B cell (primary cell): ENCODE measurements around the gene CERS2. TPM values are rescaled to one million over a fixed set of nuclear protein-coding genes. Genes with fewer than 3 reads are reported as not detected.

Experiments used
- ATAC-seq: fragments of 200-7000 bp; cut with Tn5 transposase; one replicate; pipeline ENCODE4 v1.10.0; 2021; ENCODE audit warnings: low read depth, mild to moderate bottlenecking, moderate number of reproducible peaks, moderate library complexity
- CTCF ChIA-PET: fragments of 350-600 bp; sonication (Branson Sonifier 250); formaldehyde crosslinking; loops from one replicate; lab custom pipeline; 2021; ENCODE audit warnings: antibody characterized with exemption, inconsistent platforms; lab: Charles Lee
- POLR2A ChIA-PET: fragments of 350-600 bp; sonication (Branson Sonifier 250); formaldehyde crosslinking; loops from one replicate; lab custom pipeline; 2021; ENCODE audit warnings: antibody characterized with exemption; lab: Charles Lee
- DNase-seq: peaks from one replicate; pipeline ENCODE4 v3.0.0; 2013
- H2AFZ ChIP-seq: 2 replicates; pipeline ENCODE4 v1.6.1; 2012; ENCODE audit warnings: mild to moderate bottlenecking, low read depth, low read length; ENCODE audit not compliant: insufficient read depth, poor library complexity, severe bottlenecking
- H3K27ac ChIP-seq, 2 donors: 1 replicate in 1 of 2; 2 replicates in 1 of 2; pipeline ENCODE4 v1.5.1; 2012 to 2013; ENCODE audit warnings: low read length in 2 of 2, mild to moderate bottlenecking in 2 of 2, moderate library complexity in 1 of 2
- H3K27me3 ChIP-seq, 4 experiments: fragments of 200-600 bp in 1 of 4; sonication (generic) in 1 of 4; replicated peaks in 1 of 4; 1 replicate in 2 of 4; 2 replicates in 2 of 4; pipeline versions ENCODE4 v1.6.1 to v1.7.0; 2013 to 2016; ENCODE audit warnings: low read length in 3 of 4, mild to moderate bottlenecking in 2 of 4, mixed read lengths in 1 of 4, moderate library complexity in 1 of 4; ENCODE audit not compliant: insufficient read depth in 4 of 4, control insufficient read depth in 3 of 4; ENCODE audit errors: control extremely low read depth in 1 of 4
- H3K36me3 ChIP-seq, 2 experiments: replicated peaks in 1 of 2; 1 replicate in 1 of 2; 2 replicates in 1 of 2; pipeline versions ENCODE4 v1.6.1 to v1.7.1; 2013; ENCODE audit warnings: low read length in 1 of 2; ENCODE audit not compliant: insufficient read depth in 2 of 2, control insufficient read depth in 1 of 2; ENCODE audit errors: control extremely low read depth in 1 of 2, extremely low read depth in 1 of 2
- H3K4me1 ChIP-seq, 2 donors: fragments of 200-600 bp in 1 of 2; sonication (generic) in 1 of 2; 1 replicate in 1 of 2; 2 replicates in 1 of 2; pipeline versions ENCODE4 v1.5.1 to v1.6.1; 2013 to 2017; ENCODE audit warnings: low read length in 2 of 2; ENCODE audit not compliant: control insufficient read depth in 2 of 2, insufficient read depth in 2 of 2
- H3K4me2 ChIP-seq: replicated peaks from 2 replicates; pipeline ENCODE3; 2012; ENCODE audit warnings: mild to moderate bottlenecking, low read depth, low read length; ENCODE audit not compliant: poor library complexity, severe bottlenecking
- H3K4me3 ChIP-seq, 5 experiments: fragments of 200-600 bp in 1 of 5; sonication (generic) in 1 of 5; 1 replicate in 3 of 5; 2 replicates in 2 of 5; pipeline versions ENCODE4 v1.5.1 to v1.7.0; 2011 to 2016; ENCODE audit warnings: low read length in 4 of 5, mild to moderate bottlenecking in 4 of 5, low read depth in 2 of 5, control low read depth in 1 of 5, moderate library complexity in 1 of 5; ENCODE audit not compliant: insufficient read depth in 1 of 5; ENCODE audit errors: control extremely low read depth in 1 of 5, extremely low read depth in 1 of 5
- H3K79me2 ChIP-seq: fragments of 200-600 bp; sonication (generic); one replicate; pipeline ENCODE4 v1.6.0; 2016; ENCODE audit warnings: low read length; ENCODE audit not compliant: control insufficient read depth, insufficient read depth
- H3K9ac ChIP-seq: fragments of 200-600 bp; sonication (generic); 2 replicates; pipeline ENCODE4 v1.6.1; 2017; ENCODE audit warnings: mild to moderate bottlenecking, low read length, moderate library complexity
- H3K9me3 ChIP-seq, 3 donors: one replicate each; pipeline versions ENCODE4 v1.6.1 to v1.7.1; 2013; ENCODE audit warnings: low read length in 2 of 3; ENCODE audit not compliant: control insufficient read depth in 2 of 3, insufficient read depth in 1 of 3; ENCODE audit errors: control extremely low read depth in 1 of 3
- H4K20me1 ChIP-seq: 2 replicates; pipeline ENCODE4 v1.6.0; 2012; ENCODE audit warnings: mild to moderate bottlenecking, low read length; ENCODE audit not compliant: insufficient read depth, control insufficient read depth, poor library complexity, severe bottlenecking
- H3K27ac Mint-ChIP-seq: one replicate; pipeline ENCODE4 v1.8.0; 2021; ENCODE audit warnings: mixed read lengths
- H3K27me3 Mint-ChIP-seq: one replicate; pipeline ENCODE4 v1.8.0; 2021; ENCODE audit warnings: mixed read lengths
- H3K4me1 Mint-ChIP-seq: one replicate; pipeline ENCODE4 v1.8.0; 2021; ENCODE audit warnings: mixed read lengths
- H3K4me3 Mint-ChIP-seq: one replicate; pipeline ENCODE4 v1.8.0; 2021; ENCODE audit warnings: mixed read lengths
- H3K9me3 Mint-ChIP-seq: one replicate; pipeline ENCODE4 v1.8.0; 2022; ENCODE audit warnings: mixed read lengths; ENCODE audit not compliant: insufficient read depth
- CTCF ChIP-seq: fragments of 200-600 bp; IDR thresholded peaks from one replicate; pipeline ENCODE4 v1.8.0; 2022; ENCODE audit warnings: antibody characterized with exemption, mild to moderate bottlenecking
- EZH2 ChIP-seq: IDR thresholded peaks from 2 replicates; pipeline ENCODE4 v1.6.1; 2012; ENCODE audit warnings: borderline replicate concordance, low read depth, mild to moderate bottlenecking, moderate library complexity, low read length; ENCODE audit not compliant: insufficient read depth, poor library complexity, severe bottlenecking
- WGBS: methylation state at CpG from one replicate; pipeline ENCODE4 v1.1.5; 2013; ENCODE audit warnings: missing lambda C conversion rate; ENCODE audit not compliant: insufficient coverage; 5-methylcytosine and 5-hydroxymethylcytosine counted together
- intact Hi-C: fragments of 100-400 bp; cut with micrococcal nuclease; formaldehyde crosslinking; loops from one replicate; pipeline ENCODE4 v1.10.0; 2022
- polyA plus RNA-seq: library from polyadenylated mRNA; depleted of rRNA; stranded (reverse); fragments of >200 nt; gene quantifications from 2 replicates; pipeline ENCODE4 v1.2.3, GENCODE V29; 2012
- total RNA-seq, 2 donors: library from RNA; stranded (reverse); fragments of 120-200 nt in 1 of 2; gene quantifications; 1 replicate in 1 of 2; 2 replicates in 1 of 2; pipeline versions ENCODE4 v1.2.3 to v1.2.4, GENCODE V29; 2013 to 2022

Gene CERS2
- total and polyA plus RNA-seq, 2 donors (not counting 1 experiment from before 2014, with no cell fraction given) = 68.4 to 130 TPM

GRCh38 chr1:150981177-150981804 is 6.7 kb upstream of the CERS2 start:
- DNase-seq (no peak), ATAC-seq (no peak)
- H2AFZ ChIP-seq = no peak overlapping the region
- TF ChIP-seq EZH2 (no peak), CTCF (no peak)
- ChIA-PET POLR2A (interaction anchor here (0.6 kb wide), 1 partner anchor 378 kb away, joined by 3 read pairs; no protein-coding TSS in a partner anchor), CTCF (interaction anchor here (0.6 to 5.7 kb wide), 8 partner anchors 12 to 316 kb away, joined by 3 to 35 read pairs (median 10); partner anchors contain the start of gene MINDY1)
- H3K27me3 ChIP-seq = no peaks in the 10 kb centered on the region
- H3K9me3 ChIP-seq = no peaks in the 10 kb centered on the region
- no peaks in the 10 kb centered on the region for H3K36me3 ChIP-seq
- WGBS = 84% methylated on average over 6 of the region's 6 CpGs
- Mint-ChIP-seq H3K4me3 (no peak overlapping the region), H3K9me3 (no peaks in the 10 kb centered on the region), H3K4me1 (peaks cover 26% of the 10 kb centered on the region), H3K27me3 (no peaks in the 10 kb centered on the region), H3K27ac (no peak overlapping the region)
- H3K79me2 ChIP-seq = no peaks in the 10 kb centered on the region
- no peak overlapping the region for H3K9ac ChIP-seq
- H3K27ac ChIP-seq = no peak overlapping the region
- no peak overlapping the region for H3K4me2 ChIP-seq
- intact Hi-C loops = no loop called here
- H3K4me3 ChIP-seq = no peak overlapping the region
- H3K4me1 ChIP-seq = peaks cover 20 to 26% of the 10 kb centered on the region in 2 donors
- H4K20me1 ChIP-seq = no peaks in the 10 kb centered on the region
